WTC11 (cell line): ENCODE results near the gene YIF1A. TPM values are rescaled to one million over a fixed set of nuclear protein-coding genes. Genes with fewer than 3 reads are reported as not detected.
A peak's percentile ranks its signal among the peaks of the same experiment; 100 is the strongest.

Source experiments
- AR ChIP-seq: fragments of 250-450 bp; sonication (Bioruptor Pico); IDR thresholded peaks from 2 replicates; pipeline ENCODE4 v1.9.0; 2021; ENCODE audit warnings: mild to moderate bottlenecking
- ARID4B ChIP-seq: sonication (generic); formaldehyde crosslinking; IDR thresholded peaks from 2 replicates; pipeline ENCODE4 v1.8.0; 2023; ENCODE audit warnings: missing genetic modification reagents, mild to moderate bottlenecking, borderline replicate concordance
- ATF1 ChIP-seq: sonication (generic); formaldehyde crosslinking; IDR thresholded peaks from 2 replicates; pipeline ENCODE4 v1.8.1; 2023; ENCODE audit warnings: mild to moderate bottlenecking, moderate library complexity, missing genetic modification reagents
- ATF6 ChIP-seq: sonication (generic); formaldehyde crosslinking; IDR thresholded peaks from 2 replicates; pipeline ENCODE4 v1.8.1; 2023; ENCODE audit warnings: mild to moderate bottlenecking, missing genetic modification reagents
- CREB1 ChIP-seq: sonication (generic); formaldehyde crosslinking; IDR thresholded peaks from 2 replicates; pipeline ENCODE4 v1.8.0; 2023; ENCODE audit warnings: mild to moderate bottlenecking, missing genetic modification reagents
- E2F5 ChIP-seq: sonication (generic); formaldehyde crosslinking; IDR thresholded peaks from 2 replicates; pipeline ENCODE4 v1.8.1; 2022; ENCODE audit warnings: mild to moderate bottlenecking, moderate library complexity, missing genetic modification reagents
- ETV6 ChIP-seq: sonication (generic); formaldehyde crosslinking; IDR thresholded peaks from 2 replicates; pipeline ENCODE4 v1.8.1; 2022; ENCODE audit warnings: mild to moderate bottlenecking, missing genetic modification reagents
- FOXP4 ChIP-seq: sonication (generic); formaldehyde crosslinking; IDR thresholded peaks from 2 replicates; pipeline ENCODE4 v1.8.0; 2022; ENCODE audit warnings: mild to moderate bottlenecking, missing genetic modification reagents
- JUN ChIP-seq: sonication (generic); formaldehyde crosslinking; IDR thresholded peaks from 2 replicates; pipeline ENCODE4 v1.8.0; 2023; ENCODE audit warnings: mild to moderate bottlenecking, missing genetic modification reagents
- KAT7 ChIP-seq: sonication (generic); formaldehyde crosslinking; IDR thresholded peaks from 2 replicates; pipeline ENCODE4 v1.8.1; 2023; ENCODE audit warnings: missing genetic modification reagents, mild to moderate bottlenecking, borderline replicate concordance
- MAX ChIP-seq: sonication (generic); formaldehyde crosslinking; IDR thresholded peaks from 2 replicates; pipeline ENCODE4 v1.8.0; 2022; ENCODE audit warnings: mild to moderate bottlenecking, missing genetic modification reagents
- NFE2L1 ChIP-seq: sonication (generic); formaldehyde crosslinking; IDR thresholded peaks from 2 replicates; pipeline ENCODE4 v1.8.1; 2023; ENCODE audit warnings: missing genetic modification reagents
- PREB ChIP-seq: sonication (generic); formaldehyde crosslinking; IDR thresholded peaks from 2 replicates; pipeline ENCODE4 v1.8.1; 2022; ENCODE audit warnings: mild to moderate bottlenecking, missing genetic modification reagents, moderate library complexity, borderline replicate concordance
- SMAD3 ChIP-seq: sonication (generic); formaldehyde crosslinking; IDR thresholded peaks from 2 replicates; pipeline ENCODE4 v1.8.0; 2022; ENCODE audit warnings: missing genetic modification reagents, mild to moderate bottlenecking, borderline replicate concordance
- SOX15 ChIP-seq: fragments of 250-450 bp; sonication (Bioruptor Pico); IDR thresholded peaks from 2 replicates; pipeline ENCODE4 v1.9.0; 2021; ENCODE audit warnings: mild to moderate bottlenecking
- TEAD4 ChIP-seq: sonication (generic); formaldehyde crosslinking; IDR thresholded peaks from 2 replicates; pipeline ENCODE4 v1.8.0; 2022; ENCODE audit warnings: mild to moderate bottlenecking, missing genetic modification reagents
- USF1 ChIP-seq: sonication (generic); formaldehyde crosslinking; IDR thresholded peaks from 2 replicates; pipeline ENCODE4 v1.8.0; 2022; ENCODE audit warnings: mild to moderate bottlenecking, missing genetic modification reagents
- USF2 ChIP-seq: sonication (generic); formaldehyde crosslinking; IDR thresholded peaks from 2 replicates; pipeline ENCODE4 v1.8.1; 2023; ENCODE audit warnings: mild to moderate bottlenecking, missing genetic modification reagents, moderate library complexity
- ZNF138 ChIP-seq: sonication (generic); formaldehyde crosslinking; conservative IDR thresholded peaks from 2 replicates; pipeline ENCODE4 v1.8.1; 2022; ENCODE audit warnings: mild to moderate bottlenecking, moderate library complexity, missing genetic modification reagents
- ZNF396 ChIP-seq: fragments of 250-450 bp; sonication (Bioruptor Pico); IDR thresholded peaks from 2 replicates; pipeline ENCODE4 v1.8.0; 2021; ENCODE audit warnings: mild to moderate bottlenecking, moderate library complexity, borderline replicate concordance
- total RNA-seq: library from RNA; stranded (reverse); gene quantifications from 3 replicates; pipeline ENCODE4 v1.2.3, GENCODE V29; 2021

YIF1A gene
- total RNA-seq, 1 experiment from 2014 or later, result 86.9 TPM

GRCh38 chr11:66328302-66329144 is 39.6 kb upstream of the YIF1A start (continued):
- TF ChIP-seq ARID4B (CRISPR knock-in tag) (0 out of 2 replicates have a peak, but pooled peaks have one; percentile 71), CREB1 (CRISPR knock-in tag) (no peak), MAX (peak; percentile 99), JUN (no peak), SMAD3 (CRISPR knock-in tag) (0 out of 2 replicates have a peak, but pooled peaks have one; percentile 50), E2F5 (CRISPR knock-in tag) (no peak), ATF1 (CRISPR knock-in tag) (no peak), TEAD4 (CRISPR knock-in tag) (0 out of 2 replicates have a peak, but pooled peaks have one; percentile 72), PREB (no peak), USF2 (CRISPR knock-in tag) (peak; percentile 86), ZNF396 (no peak), AR (CRISPR knock-in tag) (no peak), ATF6 (no peak), KAT7 (no peak), ZNF138 (CRISPR knock-in tag) (no peak), NFE2L1 (CRISPR knock-in tag) (peak; percentile 8; the same call in 1 of the 2 replicates), SOX15 (CRISPR knock-in tag) (no peak), FOXP4 (no peak), ETV6 (CRISPR knock-in tag) (peak; percentile 75), USF1 (peak; percentile 88)
- TF ChIP-seq, all 79 proteins: peak for 16
